Prostate gland (tissue), 2 donors: ENCODE measurements around the gene CENPA. TPM values are rescaled to one million over a fixed set of nuclear protein-coding genes. Genes with fewer than 3 reads are reported as not detected.
A peak's percentile ranks its signal among the peaks of the same experiment; 100 is the strongest.

Experiments used
- DNase-seq: peaks from one replicate; pipeline ENCODE4 v3.0.0-alpha.2; 2019; ENCODE audit warnings: low spot score
- H3K27ac ChIP-seq, 2 donors: fragments of 200-600 bp; sonication (generic); 2 replicates each; pipeline ENCODE4 v1.5.1; 2017 to 2019
- H3K27me3 ChIP-seq: fragments of 200-600 bp; sonication (generic); replicated peaks from 2 replicates; pipeline ENCODE4 v1.5.1; 2019; ENCODE audit not compliant: insufficient read depth
- H3K36me3 ChIP-seq, 2 donors: fragments of 200-600 bp; sonication (generic); 1 replicate in 1 of 2; 2 replicates in 1 of 2; pipeline versions ENCODE4 v1.5.1 to v1.8.1; 2017 to 2019
- H3K4me1 ChIP-seq: fragments of 200-600 bp; sonication (generic); replicated peaks from 2 replicates; pipeline ENCODE4 v1.5.1; 2019
- H3K4me3 ChIP-seq, 2 donors: fragments of 200-600 bp; sonication (generic); 2 replicates each; pipeline ENCODE4 v1.5.1; 2017 to 2019
- H3K9me3 ChIP-seq: fragments of 200-600 bp; sonication (generic); 2 replicates; pipeline ENCODE4 v1.5.1; 2017
- CTCF ChIP-seq, 4 experiments: fragments of 200-600 bp in 2 of 4; fragments of 450-650 bp in 2 of 4; sonication (generic) in 2 of 4; IDR thresholded peaks; 1 replicate in 3 of 4; 2 replicates in 1 of 4; pipeline ENCODE4 v1.5.1; 2016 to 2019; ENCODE audit warnings: antibody characterized with exemption in 4 of 4, mild to moderate bottlenecking in 2 of 4, moderate library complexity in 2 of 4
- POLR2A ChIP-seq: fragments of 450-650 bp; IDR thresholded peaks from one replicate; pipeline ENCODE4 v1.6.1; 2016; ENCODE audit warnings: antibody characterized with exemption, mild to moderate bottlenecking
- POLR2AphosphoS5 ChIP-seq: sonication (generic); formaldehyde crosslinking; IDR thresholded peaks from one replicate; pipeline ENCODE4 v1.6.1; 2017; ENCODE audit warnings: antibody characterized with exemption
- WGBS: methylation state at CpG from one replicate; pipeline ENCODE4 v1.1.5; 2018; 5-methylcytosine and 5-hydroxymethylcytosine counted together
- intact Hi-C: fragments of 100-400 bp; cut with DNase I; formaldehyde crosslinking; loops from one replicate; pipeline ENCODE4 v1.14.2; 2022
- total RNA-seq, 2 donors: library from RNA; depleted of rRNA; stranded (reverse); fragments of >200 nt; gene quantifications; one replicate each; pipeline ENCODE4 v1.1.0, GENCODE V29; 2016

The CENPA gene
- total RNA-seq, result under 1 TPM; 0.23 to 0.68 TPM

GRCh38 chr2:26785431-26786206, at the start of gene CENPA:
Gene CENPA (plus strand): TSS chr2:26786056. CDS start chr2:26786197, 141 bp downstream.
- Histone ChIP-seq H3K4me1 (peaks cover 4% of the 10 kb centered on the region), H3K27ac (peak within 1 kb of the TSS in 1 of 2 donors; percentile 48), H3K27me3 (no peaks in the 10 kb centered on the region), H3K9me3 (no peaks in the 10 kb centered on the region), H3K36me3 (no peaks in the 10 kb centered on the region), H3K4me3 (peak within 1 kb of the TSS; percentile 54 to 55)
- peak; percentile 96 for TF ChIP-seq POLR2AphosphoS5
- TF ChIP-seq CTCF (IDR thresholded peaks at IDR 0.05), result peak; percentile 29 to 81 (median 58)
- peak; percentile 9 for TF ChIP-seq POLR2A
- WGBS, result 1% methylated on average over 46 of the region's 55 CpGs
- intact Hi-C loops, result no loop called here
- DNase-seq, result peak; percentile 97

GRCh38 chr2:26737221-26737620, 48.6 kb upstream of the CENPA start:
- 90% methylated on average over 4 of the region's 4 CpGs for WGBS
- H3K4me1 ChIP-seq, result no peaks in the 10 kb centered on the region

GRCh38 chr2:26738481-26738880, 47.4 kb upstream of the CENPA start:
- no peak for TF ChIP-seq POLR2A
- no peak for TF ChIP-seq POLR2AphosphoS5
- no peak for TF ChIP-seq CTCF (IDR thresholded peaks at IDR 0.05)

More at GRCh38 chr2:26737221-26737620, 48.6 kb upstream of the CENPA start:
- Histone ChIP-seq H3K36me3 (no peaks in the 10 kb centered on the region), H3K27ac (no peak overlapping the region), H3K4me3 (no peak overlapping the region), H3K27me3 (no peaks in the 10 kb centered on the region), H3K9me3 (no peaks in the 10 kb centered on the region)
- intact Hi-C loops, result no loop called here
- no peak for DNase-seq
- no peak for TF ChIP-seq POLR2AphosphoS5
- TF ChIP-seq CTCF (IDR thresholded peaks at IDR 0.05), result no peak
- TF ChIP-seq POLR2A, result no peak

GRCh38 chr2:26739514-26739913, 46.3 kb upstream of the CENPA start:
- no peak for DNase-seq
- no peaks in the 10 kb centered on the region for H3K9me3 ChIP-seq

More at GRCh38 chr2:26738481-26738880, 47.4 kb upstream of the CENPA start:
- no peak overlapping the region for H3K27ac ChIP-seq
- no peaks in the 10 kb centered on the region for H3K9me3 ChIP-seq
- 87% methylated on average over 4 of the region's 4 CpGs for WGBS
- intact Hi-C loops, result no loop called here
- H3K4me3 ChIP-seq, result no peak overlapping the region
- H3K36me3 ChIP-seq, result no peaks in the 10 kb centered on the region
- H3K27me3 ChIP-seq, result no peaks in the 10 kb centered on the region
- no peak for DNase-seq
- no peaks in the 10 kb centered on the region for H3K4me1 ChIP-seq

More at GRCh38 chr2:26739514-26739913, 46.3 kb upstream of the CENPA start:
- Histone ChIP-seq H3K27ac (no peak overlapping the region), H3K36me3 (no peaks in the 10 kb centered on the region), H3K27me3 (no peaks in the 10 kb centered on the region), H3K4me3 (no peak overlapping the region), H3K4me1 (no peaks in the 10 kb centered on the region)
- 95% methylated on average over 7 of the region's 7 CpGs for WGBS
- TF ChIP-seq POLR2AphosphoS5, result no peak
- TF ChIP-seq CTCF (IDR thresholded peaks at IDR 0.05), result no peak
- no peak for TF ChIP-seq POLR2A
- intact Hi-C loops, result no loop called here
